GM12878 (cell line): ENCODE measurements around the gene GSTCD. TPM values are rescaled to one million over a fixed set of nuclear protein-coding genes. Genes with fewer than 3 reads are reported as not detected.

Source experiments
- ATAC-seq: fragments of 200-7000 bp; cut with Tn5 transposase; 3 replicates; pipeline ENCODE4 v1.9.1; 2020; ENCODE audit warnings: mild to moderate bottlenecking, moderate library complexity
- BruUV-seq: library from RNA; stranded (reverse); fragments of 400-500 nt; replicated peaks from 2 replicates; lab custom pipeline; 2021; lab: Mats Ljungman, UMichigan
- CTCF ChIA-PET: fragments of 300-600 bp; sonication (Branson Sonifier 250); formaldehyde crosslinking; extraction: SDS; loops from one replicate; lab custom pipeline; 2021; ENCODE audit warnings: inconsistent platforms; lab: Yijun Ruan, JAX
- POLR2A ChIA-PET: fragments of 350-600 bp; formaldehyde crosslinking; extraction: SDS; loops from one replicate; lab custom pipeline; 2021; ENCODE audit warnings: inconsistent platforms; lab: Charles Lee
- RAD21 ChIA-PET: fragments of 300-600 bp; sonication (Branson Sonifier 250); formaldehyde crosslinking; loops from one replicate; lab custom pipeline; 2023; ENCODE audit warnings: antibody characterized with exemption; ENCODE audit not compliant: unreplicated experiment; lab: Charles Lee
- SMC1A ChIA-PET: fragments of 300-600 bp; sonication (Branson Sonifier 250); formaldehyde crosslinking; loops from one replicate; lab custom pipeline; 2023; ENCODE audit not compliant: unreplicated experiment, uncharacterized antibody; lab: Charles Lee
- DNase-seq: peaks from one replicate; pipeline ENCODE4 v3.0.0-alpha.2; 2011; ENCODE audit warnings: low read depth, low spot score
- FAIRE-seq: peaks from 3 replicates; lab custom pipeline; 2011; peaks lifted over from hg19 to GRCh38; lab: Jason Lieb, UNC
- H2AFZ ChIP-seq: 2 replicates; pipeline ENCODE4 v1.6.0; 2011; ENCODE audit warnings: low read depth, low read length, control low read depth; ENCODE audit not compliant: control insufficient read depth
- H3K27ac ChIP-seq: 2 replicates; pipeline ENCODE4 v1.5.1; 2011; ENCODE audit warnings: control low read depth; ENCODE audit not compliant: control insufficient read depth, insufficient read depth
- H3K27me3 ChIP-seq, 2 experiments: replicated peaks in 1 of 2; 2 replicates each; pipeline versions ENCODE4 v1.6.0 to v1.6.1; 2011; ENCODE audit warnings: low read length in 1 of 2; ENCODE audit not compliant: control insufficient read depth in 2 of 2, insufficient read depth in 2 of 2
- H3K36me3 ChIP-seq, 2 experiments: 2 replicates each; pipeline ENCODE4 v1.5.1; 2011; ENCODE audit warnings: low read length in 1 of 2; ENCODE audit not compliant: control insufficient read depth in 2 of 2, insufficient read depth in 2 of 2
- H3K4me1 ChIP-seq: 2 replicates; pipeline ENCODE4 v1.6.1; 2011; ENCODE audit warnings: mild to moderate bottlenecking, low read length, moderate library complexity, mixed read lengths; ENCODE audit not compliant: control insufficient read depth, insufficient read depth
- H3K4me2 ChIP-seq: 2 replicates; pipeline ENCODE4 v1.6.0; 2011; ENCODE audit warnings: control low read depth; ENCODE audit not compliant: control insufficient read depth, insufficient read depth
- H3K4me3 ChIP-seq: fragments of 200-600 bp; sonication (generic); 2 replicates; pipeline ENCODE4 v1.5.1; 2016
- H3K79me2 ChIP-seq: 2 replicates; pipeline ENCODE4 v1.6.0; 2011; ENCODE audit warnings: low read length; ENCODE audit not compliant: control insufficient read depth, insufficient read depth
- H3K9ac ChIP-seq: 2 replicates; pipeline ENCODE4 v1.8.0; 2011; ENCODE audit warnings: low read length, control low read depth, mixed read lengths; ENCODE audit not compliant: control insufficient read depth, insufficient read depth
- H3K9me3 ChIP-seq: replicated peaks from 3 replicates; pipeline ENCODE4 v1.5.1; 2011; ENCODE audit warnings: mild to moderate bottlenecking, low read length; ENCODE audit not compliant: control insufficient read depth, insufficient read depth
- H4K20me1 ChIP-seq: 2 replicates; pipeline ENCODE4 v1.6.0; 2011; ENCODE audit not compliant: control insufficient read depth, insufficient read depth
- CHD1 ChIP-seq: IDR thresholded peaks from 2 replicates; pipeline ENCODE4 v1.6.1; 2012; ENCODE audit warnings: low read depth, low read length, improper control_type of control experiment
- CHD2 ChIP-seq: IDR thresholded peaks from 2 replicates; pipeline ENCODE4 v1.6.1; 2011; ENCODE audit warnings: low read depth, low read length, improper control_type of control experiment, borderline replicate concordance
- EP300 ChIP-seq, 2 experiments: fragments of 150-350 bp in 1 of 2; IDR thresholded peaks; 2 replicates each; pipeline ENCODE4 v1.6.1; 2011 to 2012; ENCODE audit warnings: low read depth in 2 of 2, low read length in 2 of 2, borderline replicate concordance in 1 of 2, improper control_type of control experiment in 1 of 2, inconsistent platforms in 1 of 2; ENCODE audit not compliant: control insufficient read depth in 1 of 2
- HCFC1 ChIP-seq: fragments of 150-350 bp; IDR thresholded peaks from 2 replicates; pipeline ENCODE4 v1.6.1; 2014; ENCODE audit warnings: low read length
- HDAC2 ChIP-seq: fragments of 200-600 bp; sonication (generic); IDR thresholded peaks from 2 replicates; pipeline ENCODE4 v1.6.1; 2017
- IKZF2 ChIP-seq, 2 experiments: fragments of 450-650 bp; IDR thresholded peaks; 2 replicates each; pipeline ENCODE4 v1.6.1; 2017; ENCODE audit warnings: mild to moderate bottlenecking in 2 of 2, moderate library complexity in 2 of 2
- MEF2B ChIP-seq: fragments of 450-650 bp; IDR thresholded peaks from 2 replicates; pipeline ENCODE4 v1.6.1; 2018; ENCODE audit warnings: mild to moderate bottlenecking, moderate library complexity; ENCODE audit not compliant: partially characterized antibody, poor library complexity, severe bottlenecking
- PAX5 ChIP-seq: IDR thresholded peaks from 2 replicates; pipeline ENCODE4 v1.6.1; 2011; ENCODE audit warnings: low read depth, low read length, borderline replicate concordance
- POLR2AphosphoS2 ChIP-seq: IDR thresholded peaks from 2 replicates; pipeline ENCODE4 v1.6.1; 2011; ENCODE audit warnings: low read depth, mild to moderate bottlenecking, low read length, improper control_type of control experiment, moderate library complexity
- SIX5 ChIP-seq: IDR thresholded peaks from 2 replicates; pipeline ENCODE4 v1.6.1; 2011; ENCODE audit warnings: mild to moderate bottlenecking, low read depth, low read length, moderate library complexity; ENCODE audit not compliant: severe bottlenecking
- SMAD5 ChIP-seq: IDR thresholded peaks from 2 replicates; pipeline ENCODE4 v1.6.1; 2016; ENCODE audit warnings: antibody characterized with exemption, low read depth
- TAF1 ChIP-seq: IDR thresholded peaks from 2 replicates; pipeline ENCODE4 v1.6.1; 2011; ENCODE audit warnings: mild to moderate bottlenecking, low read depth, low read length, borderline replicate concordance
- ZNF24 ChIP-seq: fragments of 450-650 bp; IDR thresholded peaks from 2 replicates; pipeline ENCODE4 v1.6.1; 2017; ENCODE audit warnings: antibody characterized with exemption, mild to moderate bottlenecking
- ZSCAN29 ChIP-seq: fragments of 450-650 bp; IDR thresholded peaks from 2 replicates; pipeline ENCODE4 v1.6.1; 2017; ENCODE audit warnings: mild to moderate bottlenecking, moderate library complexity
- WGBS: methylation state at CpG from one replicate; pipeline ENCODE4 v1.1.6; 2016; ENCODE audit warnings: low lambda C conversion rate; ENCODE audit not compliant: insufficient replicate concordance, insufficient coverage; ENCODE audit errors: missing lambda C conversion rate; 5-methylcytosine and 5-hydroxymethylcytosine counted together
- in situ Hi-C: fragments of 300-500 bp; cut with MboI; formaldehyde crosslinking; loops from 9 replicates; pipeline ENCODE4 v1.14.3; 2018; ENCODE audit warnings: mixed read lengths
- intact Hi-C: fragments of 100-400 bp; cut with micrococcal nuclease; formaldehyde crosslinking; loops from one replicate; pipeline ENCODE4 v1.14.2; 2022; ENCODE audit not compliant: unreplicated experiment
- polyA plus RNA-seq, 11 experiments: library from polyadenylated mRNA; depleted of rRNA in 4 of 11; unstranded in 6 of 11; stranded (reverse) in 5 of 11; fragments of >200 nt; fragmentation: Nextera tagmentation in 4 of 11; fragmentation: Illumina TruSeq in 1 of 11; extraction: Ambion mirVana in 4 of 11; extraction: Trizol in 1 of 11; gene quantifications; 1 replicate in 1 of 11; 2 replicates in 10 of 11; pipeline versions ENCODE4 v1.2.1 to v1.2.3, GENCODE V29; 2011 to 2016; ENCODE audit warnings: inconsistent platforms in 2 of 11, missing spikeins in 2 of 11, low read depth in 1 of 11
- total RNA-seq, 4 experiments: library from RNA; depleted of rRNA in 3 of 4; stranded (reverse); fragments of >200 nt in 3 of 4; fragmentation: Illumina TruSeq in 1 of 4; extraction: Trizol in 1 of 4; gene quantifications; 2 replicates each; pipeline versions ENCODE4 v1.2.1 to v1.2.3, GENCODE V29; 2013 to 2021
- TF ChIP-seq, protein P1 (sequence below): IDR thresholded peaks from 2 replicates; pipeline ENCODE4 v1.6.1; 2012; ENCODE audit warnings: low read depth, low read length, improper control_type of control experiment
- TF ChIP-seq, protein P2 (sequence below): fragments of 450-650 bp; IDR thresholded peaks from 2 replicates; pipeline ENCODE4 v1.6.1; 2016; ENCODE audit warnings: mild to moderate bottlenecking
- TF ChIP-seq, protein P3 (sequence below): IDR thresholded peaks from 2 replicates; pipeline ENCODE4 v1.6.1; 2012; ENCODE audit warnings: low read depth, low read length, improper control_type of control experiment

GSTCD gene
- total and polyA plus RNA-seq, 10 of the 15 experiments (the other 5 are each of a cell fraction or from before 2014, with no cell fraction given): 4.3 to 28.4 (median 14.1) TPM

DNA sequence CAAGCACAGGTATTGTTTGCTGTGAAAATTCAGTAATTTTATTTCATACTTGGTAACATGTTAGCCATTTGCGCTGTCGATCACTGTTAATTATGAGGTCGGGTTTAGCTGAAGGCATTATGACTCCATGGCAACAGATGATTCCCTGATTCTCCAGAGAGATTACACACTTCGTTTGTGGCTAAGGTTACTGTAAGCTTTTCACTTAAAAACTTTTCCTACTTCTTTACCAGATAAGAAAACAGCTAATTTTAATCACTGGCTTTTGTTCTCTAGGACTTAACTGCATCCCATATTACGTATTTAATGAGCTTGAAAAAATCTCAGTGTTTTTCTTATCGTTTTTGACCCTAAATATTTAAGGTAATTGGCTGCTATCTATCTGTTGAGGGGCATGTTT, 2.1 kb downstream of the GSTCD start:
- POLR2A ChIA-PET: interaction anchor here (0.5 to 2.4 kb wide), 4 partner anchors 9 to 688 kb away, joined by 3 to 7 read pairs (median 6); partner anchors contain the start of gene PPA2
- no peaks in the 10 kb centered on the region; the same call in 2 of the 3 replicates for H3K9me3 ChIP-seq
- ATAC-seq: no peak
- FAIRE-seq: no peak
- peaks cover 68% of the 10 kb centered on the region for H3K79me2 ChIP-seq
- RAD21 ChIA-PET: interaction anchor here (0.7 to 3.2 kb wide), 6 partner anchors 37 to 223 kb away, joined by 3 to 17 read pairs (median 4); no protein-coding TSS in a partner anchor
- CTCF ChIA-PET: interaction anchor here (0.6 to 7.0 kb wide), 8 partner anchors 8 to 237 kb away, joined by 3 to 106 read pairs (median 4); partner anchors contain the start of gene PPA2
- no peak overlapping the region for H3K9ac ChIP-seq
- in situ Hi-C loops: no loop called here
- no peak overlapping the region for H3K4me3 ChIP-seq
- no TSS peak for BruUV-seq
- no peak for DNase-seq
- no peak overlapping the region for H3K27ac ChIP-seq
- H3K36me3 ChIP-seq: no peaks in the 10 kb centered on the region
- no peaks in the 10 kb centered on the region for H3K27me3 ChIP-seq
- SMC1A ChIA-PET: interaction anchor here (0.7 to 2.4 kb wide), 13 partner anchors 8 to 560 kb away, joined by 3 to 10 read pairs (median 5); partner anchors contain the start of gene PPA2
- peak overlapping the region; percentile 50 for H3K4me2 ChIP-seq
- intact Hi-C loops: loop anchor here (10.0 kb wide), 1 partner anchor 566 kb away; the partner anchor contains the start of gene TET2
- H3K4me1 ChIP-seq: peaks cover 3% of the 10 kb centered on the region; the same call in 1 of the 2 replicates
- WGBS: 85% methylated on average over 6 of the region's 6 CpGs
- TF ChIP-seq HCFC1: no peak
- TF ChIP-seq, protein P1, sequence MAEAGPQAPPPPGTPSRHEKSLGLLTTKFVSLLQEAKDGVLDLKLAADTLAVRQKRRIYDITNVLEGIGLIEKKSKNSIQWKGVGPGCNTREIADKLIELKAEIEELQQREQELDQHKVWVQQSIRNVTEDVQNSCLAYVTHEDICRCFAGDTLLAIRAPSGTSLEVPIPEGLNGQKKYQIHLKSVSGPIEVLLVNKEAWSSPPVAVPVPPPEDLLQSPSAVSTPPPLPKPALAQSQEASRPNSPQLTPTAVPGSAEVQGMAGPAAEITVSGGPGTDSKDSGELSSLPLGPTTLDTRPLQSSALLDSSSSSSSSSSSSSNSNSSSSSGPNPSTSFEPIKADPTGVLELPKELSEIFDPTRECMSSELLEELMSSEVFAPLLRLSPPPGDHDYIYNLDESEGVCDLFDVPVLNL: no peak
- no peak for TF ChIP-seq CHD1
- TF ChIP-seq ZSCAN29: no peak
- TF ChIP-seq TAF1: no peak
- TF ChIP-seq SMAD5: no peak
- TF ChIP-seq, protein P2, sequence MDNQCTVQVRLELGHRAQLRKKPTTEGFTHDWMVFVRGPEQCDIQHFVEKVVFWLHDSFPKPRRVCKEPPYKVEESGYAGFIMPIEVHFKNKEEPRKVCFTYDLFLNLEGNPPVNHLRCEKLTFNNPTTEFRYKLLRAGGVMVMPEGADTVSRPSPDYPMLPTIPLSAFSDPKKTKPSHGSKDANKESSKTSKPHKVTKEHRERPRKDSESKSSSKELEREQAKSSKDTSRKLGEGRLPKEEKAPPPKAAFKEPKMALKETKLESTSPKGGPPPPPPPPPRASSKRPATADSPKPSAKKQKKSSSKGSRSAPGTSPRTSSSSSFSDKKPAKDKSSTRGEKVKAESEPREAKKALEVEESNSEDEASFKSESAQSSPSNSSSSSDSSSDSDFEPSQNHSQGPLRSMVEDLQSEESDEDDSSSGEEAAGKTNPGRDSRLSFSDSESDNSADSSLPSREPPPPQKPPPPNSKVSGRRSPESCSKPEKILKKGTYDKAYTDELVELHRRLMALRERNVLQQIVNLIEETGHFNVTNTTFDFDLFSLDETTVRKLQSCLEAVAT: no peak
- TF ChIP-seq POLR2AphosphoS2: no peak
- TF ChIP-seq IKZF2 (IDR thresholded peaks at IDR 0.05): no peak
- no peak for TF ChIP-seq SIX5
- TF ChIP-seq ZNF24: no peak
- no peak for TF ChIP-seq MEF2B
- TF ChIP-seq, protein P3, sequence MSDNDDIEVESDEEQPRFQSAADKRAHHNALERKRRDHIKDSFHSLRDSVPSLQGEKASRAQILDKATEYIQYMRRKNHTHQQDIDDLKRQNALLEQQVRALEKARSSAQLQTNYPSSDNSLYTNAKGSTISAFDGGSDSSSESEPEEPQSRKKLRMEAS: no peak
- no peak for TF ChIP-seq HDAC2
- TF ChIP-seq PAX5: no peak
- no peak for TF ChIP-seq CHD2
- TF ChIP-seq EP300 (IDR thresholded peaks at IDR 0.05; ENCODE audit: borderline replicate concordance in 1 of 2, control insufficient read depth in 1 of 2, low read depth in 2 of 2, low read length in 2 of 2): no peak
- no peaks in the 10 kb centered on the region for H4K20me1 ChIP-seq
- H2AFZ ChIP-seq: no peak overlapping the region
